Neural cell (in vitro differentiated cells): ENCODE data around the gene DBX1.
"Not testable (repeated sequence)": the region's sequence is repeated elsewhere in the genome, so short reads cannot be mapped to it uniquely, and the experiment has no call there.

ENCODE experiments used
- CTCF ChIP-seq: fragments of 450-650 bp; IDR thresholded peaks from 2 replicates; pipeline ENCODE4 v1.5.1; 2014; ENCODE audit warnings: antibody characterized with exemption, mild to moderate bottlenecking, moderate library complexity; ENCODE audit not compliant: poor library complexity, severe bottlenecking
- RAD21 ChIP-seq: fragments of 450-650 bp; conservative IDR thresholded peaks from 2 replicates; pipeline ENCODE4 v1.6.1; 2014; ENCODE audit warnings: antibody characterized with exemption, mild to moderate bottlenecking, moderate library complexity

GRCh38 chr11:20128528-20128825, 31.8 kb downstream of the DBX1 start:
- not testable (repeated sequence) for TF ChIP-seq RAD21, CTCF
